SK-MEL-5 (cell line): Measurements from ENCODE around the gene ATP9B. TPM values are rescaled to one million over a fixed set of nuclear protein-coding genes. Genes with fewer than 3 reads are reported as not detected.
A peak's percentile ranks its signal among the peaks of the same experiment; 100 is the strongest.
"Not testable (repeated sequence)": the region's sequence is repeated elsewhere in the genome, so short reads cannot be mapped to it uniquely, and the experiment has no call there.

Source experiments
- DNase-seq: peaks from one replicate; pipeline ENCODE4 v3.0.0-alpha.2; 2016; ENCODE audit warnings: low read depth, low spot score
- in situ Hi-C: cut with HindIII; loops from 2 replicates; pipeline ENCODE4 v1.10.0; 2016; ENCODE audit warnings: low sequenced_read_pairs, high pct_unique_total_duplicates, low pct_unique_long_range_greater_than_20kb
- total RNA-seq: library from RNA; depleted of rRNA; stranded (reverse); fragments of >200 nt; shearing (Covaris generic); gene quantifications from 2 replicates; pipeline ENCODE4 v1.2.3, GENCODE V29; 2014

The ATP9B gene
- total RNA-seq, 1 experiment from 2014 or later, result 6.8 TPM

GRCh38 chr18:79374408-79375171, 305.4 kb downstream of the ATP9B start:
- in situ Hi-C loops, result no loop called here
- no peak for DNase-seq

- in situ Hi-C loops, result no loop called here
- DNase-seq, result no peak
These were observed 306.4 kb downstream of the ATP9B start for GRCh38 chr18:79375441-79376154.

GRCh38 chr18:79376661-79377060, 307.5 kb downstream of the ATP9B start:
- in situ Hi-C loops, DNase-seq: not testable (repeated sequence)

- no peak for DNase-seq
- in situ Hi-C loops, result no loop called here
These were observed 308.1 kb downstream of the ATP9B start for GRCh38 chr18:79377187-79377891.

GRCh38 chr18:79378536-79379250, 309.5 kb downstream of the ATP9B start:
- in situ Hi-C loops, result no loop called here
- peak; percentile 71 for DNase-seq

GRCh38 chr18:79379251-79379905, 310.2 kb downstream of the ATP9B start:
- in situ Hi-C loops, result no loop called here
- no peak for DNase-seq

- in situ Hi-C loops, result no loop called here
- DNase-seq, result no peak
These were observed 311.0 kb downstream of the ATP9B start for GRCh38 chr18:79379931-79380815.

- in situ Hi-C loops, result no loop called here
- peak; percentile 62 for DNase-seq
These were observed 311.9 kb downstream of the ATP9B start for GRCh38 chr18:79380816-79381806.

GRCh38 chr18:79381811-79382311, 312.7 kb downstream of the ATP9B start:
- DNase-seq, result no peak
- in situ Hi-C loops, result no loop called here

GRCh38 chr18:79382681-79383387, 313.6 kb downstream of the ATP9B start:
- in situ Hi-C loops, result no loop called here
- DNase-seq, result no peak

- in situ Hi-C loops, result no loop called here
- no peak for DNase-seq
These were observed 314.3 kb downstream of the ATP9B start for GRCh38 chr18:79383388-79384056.

GRCh38 chr18:79384151-79384807, 315.1 kb downstream of the ATP9B start:
- in situ Hi-C loops, result no loop called here
- no peak for DNase-seq

GRCh38 chr18:79384834-79385233, 315.6 kb downstream of the ATP9B start:
- in situ Hi-C loops, result no loop called here

GRCh38 chr18:79385326-79385707, 316.1 kb downstream of the ATP9B start:
- in situ Hi-C loops, result no loop called here
- no peak for DNase-seq

More at GRCh38 chr18:79384834-79385233, 315.6 kb downstream of the ATP9B start:
- DNase-seq, result no peak
